Measurements from ENCODE around the gene ANP32E. TPM values are rescaled to one million over a fixed set of nuclear protein-coding genes. Genes with fewer than 3 reads are reported as not detected.

The ANP32E gene
- total and polyA plus RNA-seq, 2 of the 4 experiments (the other 2 are of a cell fraction), result 5.9 to 18.4 TPM

- Histone ChIP-seq H3K9ac (ENCODE audit: low read depth, low read length) (no peak overlapping the region), H2AK9ac (replicated peaks; ENCODE audit: low read depth, low read length, poor library complexity) (no peak overlapping the region), H2BK15ac (ENCODE audit: low read depth, low read length) (no peak overlapping the region), H2BK120ac (ENCODE audit: low read depth, low read length) (no peak overlapping the region), H4K91ac (ENCODE audit: insufficient read depth, low read depth, low read length) (no peak overlapping the region), H4K8ac (ENCODE audit: low read depth in 2 of 2, low read length in 2 of 2) (no peak overlapping the region), H3K79me1 (ENCODE audit: low read depth in 1 of 2, low read length in 2 of 2) (peaks cover 16 to 32% of the 10 kb centered on the region in 2 experiments), H3K4me3 (ENCODE audit: insufficient read depth, low read depth, low read length) (no peak overlapping the region), H3K27ac (ENCODE audit: insufficient read depth, low read length) (no peak overlapping the region), H2BK5ac (ENCODE audit: low read depth, low read length, poor library complexity, severe bottlenecking) (no peak overlapping the region), H3K56ac (ENCODE audit: extremely low read depth, insufficient read depth, low read length) (no peak overlapping the region), H3K36me3 (ENCODE audit: control insufficient read depth, insufficient read depth, low read length) (peaks cover 22% of the 10 kb centered on the region), H2AK5ac (ENCODE audit: low read depth, low read length) (no peak overlapping the region), H3K23ac (ENCODE audit: low read depth, low read length) (no peak overlapping the region), H3K4ac (ENCODE audit: low read depth, low read length) (no peak overlapping the region), H3K18ac (ENCODE audit: low read depth, low read length) (no peak overlapping the region), H2BK20ac (ENCODE audit: low read depth, low read length) (no peak overlapping the region), H2AFZ (replicated peaks; ENCODE audit: low read length, poor library complexity) (no peak overlapping the region), H3K9me1 (ENCODE audit: insufficient read depth, low read length) (peaks cover 5% of the 10 kb centered on the region; the same call in 1 of the 2 replicates), H3K4me2 (ENCODE audit: low read depth, low read length) (no peak overlapping the region), H3K4me1 (ENCODE audit: control insufficient read depth, insufficient read depth, low read length) (peaks cover 14% of the 10 kb centered on the region; the same call in 1 of the 2 replicates), H3K14ac (replicated peaks; ENCODE audit: low read depth, low read length) (no peak overlapping the region), H4K20me1 (ENCODE audit: insufficient read depth, low read length) (no peaks in the 10 kb centered on the region), H3K9me3 (ENCODE audit: control insufficient read depth, insufficient read depth, low read length) (no peaks in the 10 kb centered on the region), H4K5ac (ENCODE audit: low read depth, low read length) (no peak overlapping the region), H3K27me3 (ENCODE audit: control insufficient read depth, insufficient read depth, low read length) (no peaks in the 10 kb centered on the region)
- intact Hi-C loops (cut with micrococcal nuclease) (no loop called here), in situ Hi-C loops (cut with MboI; ENCODE audit: low sequenced_read_pairs) (loop anchor here (10.0 kb wide), 1 partner anchor 291 kb away; no protein-coding TSS in a partner anchor), dilution Hi-C loops (cut with HindIII; ENCODE audit: low sequenced_read_pairs, unreplicated experiment) (no loop called here)
- TF ChIP-seq MAFK (IDR thresholded peaks at IDR 0.05; ENCODE audit: low read depth, low read length), result no peak
- no peak for TF ChIP-seq NFE2L2 (IDR thresholded peaks at IDR 0.05; ENCODE audit: low read depth, low read length)
- no peak for TF ChIP-seq MAZ (IDR thresholded peaks at IDR 0.05; ENCODE audit: borderline replicate concordance, low read depth, low read length)
- TF ChIP-seq FOS (IDR thresholded peaks at IDR 0.05; ENCODE audit: low read depth, low read length), result no peak
- TF ChIP-seq, protein P1, sequence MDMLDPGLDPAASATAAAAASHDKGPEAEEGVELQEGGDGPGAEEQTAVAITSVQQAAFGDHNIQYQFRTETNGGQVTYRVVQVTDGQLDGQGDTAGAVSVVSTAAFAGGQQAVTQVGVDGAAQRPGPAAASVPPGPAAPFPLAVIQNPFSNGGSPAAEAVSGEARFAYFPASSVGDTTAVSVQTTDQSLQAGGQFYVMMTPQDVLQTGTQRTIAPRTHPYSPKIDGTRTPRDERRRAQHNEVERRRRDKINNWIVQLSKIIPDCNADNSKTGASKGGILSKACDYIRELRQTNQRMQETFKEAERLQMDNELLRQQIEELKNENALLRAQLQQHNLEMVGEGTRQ (IDR thresholded peaks at IDR 0.05; ENCODE audit: low read depth, low read length), result no peak
- TF ChIP-seq RAD21 (IDR thresholded peaks at IDR 0.05; ENCODE audit: low read length), result no peak
- TF ChIP-seq RCOR1 (IDR thresholded peaks at IDR 0.05; ENCODE audit: insufficient replicate concordance, low read length), result no peak
- TF ChIP-seq MXI1 (IDR thresholded peaks at IDR 0.05; ENCODE audit: borderline replicate concordance, low read depth, low read length), result no peak
- TF ChIP-seq SMC3 (IDR thresholded peaks at IDR 0.05; ENCODE audit: low read depth, low read length), result no peak
- TF ChIP-seq, protein P2, sequence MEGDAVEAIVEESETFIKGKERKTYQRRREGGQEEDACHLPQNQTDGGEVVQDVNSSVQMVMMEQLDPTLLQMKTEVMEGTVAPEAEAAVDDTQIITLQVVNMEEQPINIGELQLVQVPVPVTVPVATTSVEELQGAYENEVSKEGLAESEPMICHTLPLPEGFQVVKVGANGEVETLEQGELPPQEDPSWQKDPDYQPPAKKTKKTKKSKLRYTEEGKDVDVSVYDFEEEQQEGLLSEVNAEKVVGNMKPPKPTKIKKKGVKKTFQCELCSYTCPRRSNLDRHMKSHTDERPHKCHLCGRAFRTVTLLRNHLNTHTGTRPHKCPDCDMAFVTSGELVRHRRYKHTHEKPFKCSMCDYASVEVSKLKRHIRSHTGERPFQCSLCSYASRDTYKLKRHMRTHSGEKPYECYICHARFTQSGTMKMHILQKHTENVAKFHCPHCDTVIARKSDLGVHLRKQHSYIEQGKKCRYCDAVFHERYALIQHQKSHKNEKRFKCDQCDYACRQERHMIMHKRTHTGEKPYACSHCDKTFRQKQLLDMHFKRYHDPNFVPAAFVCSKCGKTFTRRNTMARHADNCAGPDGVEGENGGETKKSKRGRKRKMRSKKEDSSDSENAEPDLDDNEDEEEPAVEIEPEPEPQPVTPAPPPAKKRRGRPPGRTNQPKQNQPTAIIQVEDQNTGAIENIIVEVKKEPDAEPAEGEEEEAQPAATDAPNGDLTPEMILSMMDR (conservative IDR thresholded peaks at IDR 0.05; ENCODE audit: low read depth, low read length), result no peak
- TF ChIP-seq CHD1 (IDR thresholded peaks at IDR 0.05; ENCODE audit: low read depth, low read length), result no peak
- no peak for TF ChIP-seq ELK1 (IDR thresholded peaks at IDR 0.05; ENCODE audit: borderline replicate concordance, low read depth, low read length)
- TF ChIP-seq POLR2A (IDR thresholded peaks at IDR 0.05; ENCODE audit: low read depth, low read length), result no peak
- TF ChIP-seq CEBPB (IDR thresholded peaks at IDR 0.05; ENCODE audit: low read depth, low read length), result no peak
- TF ChIP-seq RFX5 (IDR thresholded peaks at IDR 0.05; ENCODE audit: low read depth, low read length), result no peak
- no peak for TF ChIP-seq BHLHE40 (IDR thresholded peaks at IDR 0.05; ENCODE audit: low read depth, low read length)
- no CpG with 5 or more reads among the region's 6 CpGs for WGBS, 2 experiments (ENCODE audit: extremely low coverage in 2 of 2, insufficient read length in 1 of 2)
- no TSS peak for BruUV-seq (replicated peaks)
- CTCF ChIA-PET, result no interaction called here
- DNase-seq (no peak), ATAC-seq (ENCODE audit: low read depth) (no peak)
- POLR2A ChIA-PET (ENCODE audit: unreplicated experiment), result no interaction called here
Observed at GRCh38 chr1:150263549-150263948, 27.6 kb upstream of the ANP32E start.

All from IMR-90 (cell line).